Stimulated activated CD4-positive, alpha-beta T cell treated with anti-CD3 and anti-CD28 coated beads, Interleukin-4, amount 100 ng/mL, for 48 hours (primary cell): ENCODE measurements around the gene THAP4.

Source experiments
- DNase-seq, 2 donors: peaks; one replicate each; pipeline ENCODE4 v3.0.0-alpha.2; 2020; ENCODE audit warnings: low read depth in 2 of 2

Gene THAP4

GRCh38 chr2:241637018-241637794 is at the start of gene THAP4, which contains the start of gene ATG4B:
Gene THAP4, minus strand, starts transcription at chr2:241637158. Its CDS starts 141 bp downstream, at chr2:241637017.
Gene ATG4B, plus strand, starts transcription at chr2:241637693. Its CDS starts 22 bp downstream, at chr2:241637715.
- DNase-seq, result peak; percentile 71

- no peak for DNase-seq
These were observed 49.3 kb upstream of the THAP4 start for GRCh38 chr2:241686324-241686649.

- DNase-seq, result no peak
These were observed 44.1 kb upstream of the THAP4 start for GRCh38 chr2:241680827-241681599.

GRCh38 chr2:241680044-241680443 is 43.1 kb upstream of the THAP4 start:
- no peak for DNase-seq

- DNase-seq, result no peak
These were observed 42.0 kb upstream of the THAP4 start for GRCh38 chr2:241678784-241679540.

- DNase-seq, result no peak
These were observed 41.3 kb upstream of the THAP4 start for GRCh38 chr2:241678307-241678706.

- DNase-seq, result no peak
These were observed 40.4 kb upstream of the THAP4 start for GRCh38 chr2:241677392-241677791.

GRCh38 chr2:241676665-241677064 is 39.7 kb upstream of the THAP4 start:
- no peak for DNase-seq

- no peak for DNase-seq
These were observed 38.9 kb upstream of the THAP4 start for GRCh38 chr2:241675885-241676284.

GRCh38 chr2:241673797-241674725 is 37.1 kb upstream of the THAP4 start:
- no peak for DNase-seq

GRCh38 chr2:241673189-241673663 is 36.3 kb upstream of the THAP4 start:
- no peak for DNase-seq

GRCh38 chr2:241672243-241673188 is 35.6 kb upstream of the THAP4 start:
- DNase-seq, result no peak

- DNase-seq, result no peak
These were observed 34.7 kb upstream of the THAP4 start for GRCh38 chr2:241671457-241672240.

- DNase-seq, result no peak
These were observed 33.6 kb upstream of the THAP4 start for GRCh38 chr2:241670333-241671110.

- no peak for DNase-seq
These were observed 31.9 kb upstream of the THAP4 start for GRCh38 chr2:241668839-241669238.

- DNase-seq, result no peak
These were observed 31.4 kb upstream of the THAP4 start for GRCh38 chr2:241668354-241668753.

GRCh38 chr2:241666627-241667400 is 29.9 kb upstream of the THAP4 start:
- DNase-seq, result no peak
